Measurements from ENCODE around the gene DCAF16. TPM values are rescaled to one million over a fixed set of nuclear protein-coding genes. Genes with fewer than 3 reads are reported as not detected.

Gene DCAF16
- total and polyA plus RNA-seq, 10 of the 15 experiments (the other 5 are each of a cell fraction or from before 2014, with no cell fraction given), result 5.8 to 48.6 (median 26.0) TPM

GRCh38 chr4:17760626-17761025 is 49.9 kb downstream of the DCAF16 start:
- Histone ChIP-seq H4K20me1 (ENCODE audit: control insufficient read depth, insufficient read depth) (no peaks in the 10 kb centered on the region), H3K4me2 (ENCODE audit: control insufficient read depth, insufficient read depth) (no peak overlapping the region), H3K4me3 (no peak overlapping the region), H2AFZ (ENCODE audit: control insufficient read depth, low read depth, low read length) (no peak overlapping the region), H3K9me3 (replicated peaks; ENCODE audit: control insufficient read depth, insufficient read depth, low read length) (no peaks in the 10 kb centered on the region), H3K9ac (ENCODE audit: control insufficient read depth, insufficient read depth, low read length) (no peak overlapping the region), H3K36me3 (ENCODE audit: control insufficient read depth in 2 of 2, insufficient read depth in 2 of 2, low read length in 1 of 2) (no peaks in the 10 kb centered on the region), H3K79me2 (ENCODE audit: control insufficient read depth, insufficient read depth, low read length) (no peaks in the 10 kb centered on the region), H3K4me1 (ENCODE audit: control insufficient read depth, insufficient read depth, low read length) (no peaks in the 10 kb centered on the region), H3K27me3 (replicated peaks in 1 of 2; ENCODE audit: control insufficient read depth in 2 of 2, insufficient read depth in 2 of 2, low read length in 1 of 2) (no peaks in the 10 kb centered on the region; a peak in 1 of 4 replicates), H3K27ac (ENCODE audit: control insufficient read depth, insufficient read depth) (no peak overlapping the region)
- 72% methylated on average over 6 of the region's 6 CpGs for WGBS (ENCODE audit: insufficient coverage, insufficient replicate concordance, low lambda C conversion rate, missing lambda C conversion rate)
- TF ChIP-seq EP300 (IDR thresholded peaks at IDR 0.05; ENCODE audit: borderline replicate concordance in 1 of 2, control insufficient read depth in 1 of 2, low read depth in 2 of 2, low read length in 2 of 2), result no peak
- TF ChIP-seq CREB1 (IDR thresholded peaks at IDR 0.05; ENCODE audit: low read depth), result no peak
- no peak for TF ChIP-seq SMC3 (IDR thresholded peaks at IDR 0.05; ENCODE audit: borderline replicate concordance, low read length)
- TF ChIP-seq USF2 (IDR thresholded peaks at IDR 0.05; ENCODE audit: borderline replicate concordance, low read depth, low read length), result no peak
- no peak for TF ChIP-seq FOXK2 (IDR thresholded peaks at IDR 0.05)
- no peak for TF ChIP-seq RELA (IDR thresholded peaks at IDR 0.05; ENCODE audit: borderline replicate concordance, partially characterized antibody)
- TF ChIP-seq MYB (IDR thresholded peaks at IDR 0.05; ENCODE audit: borderline replicate concordance, low read depth, low read length), result no peak
- no peak for TF ChIP-seq HDAC2 (IDR thresholded peaks at IDR 0.05)
- TF ChIP-seq, protein P1, sequence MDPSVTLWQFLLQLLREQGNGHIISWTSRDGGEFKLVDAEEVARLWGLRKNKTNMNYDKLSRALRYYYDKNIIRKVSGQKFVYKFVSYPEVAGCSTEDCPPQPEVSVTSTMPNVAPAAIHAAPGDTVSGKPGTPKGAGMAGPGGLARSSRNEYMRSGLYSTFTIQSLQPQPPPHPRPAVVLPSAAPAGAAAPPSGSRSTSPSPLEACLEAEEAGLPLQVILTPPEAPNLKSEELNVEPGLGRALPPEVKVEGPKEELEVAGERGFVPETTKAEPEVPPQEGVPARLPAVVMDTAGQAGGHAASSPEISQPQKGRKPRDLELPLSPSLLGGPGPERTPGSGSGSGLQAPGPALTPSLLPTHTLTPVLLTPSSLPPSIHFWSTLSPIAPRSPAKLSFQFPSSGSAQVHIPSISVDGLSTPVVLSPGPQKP (IDR thresholded peaks at IDR 0.05; ENCODE audit: low read depth, low read length), result no peak
- no peak for TF ChIP-seq MEF2A (IDR thresholded peaks at IDR 0.05; ENCODE audit: insufficient read depth, low read depth, low read length)
- TF ChIP-seq CEBPB (IDR thresholded peaks at IDR 0.05; ENCODE audit: borderline replicate concordance in 1 of 2, low read depth in 2 of 2, low read length in 2 of 2), result no peak
- TF ChIP-seq ZSCAN29 (IDR thresholded peaks at IDR 0.05), result no peak
- no peak for TF ChIP-seq KDM1A (IDR thresholded peaks at IDR 0.05; ENCODE audit: borderline replicate concordance)
- TF ChIP-seq ZNF384 (IDR thresholded peaks at IDR 0.05; ENCODE audit: borderline replicate concordance, low read depth, low read length), result no peak
- TF ChIP-seq RUNX3 (IDR thresholded peaks at IDR 0.05; ENCODE audit: low read length), result no peak
- no peak for TF ChIP-seq HDGF (IDR thresholded peaks at IDR 0.05)
- TF ChIP-seq MEF2B (IDR thresholded peaks at IDR 0.05; ENCODE audit: partially characterized antibody, poor library complexity, severe bottlenecking), result no peak
- no peak for TF ChIP-seq TCF7 (IDR thresholded peaks at IDR 0.05; ENCODE audit: borderline replicate concordance)
- intact Hi-C loops (cut with micrococcal nuclease; ENCODE audit: unreplicated experiment) (loop anchor here (5.0 kb wide), 2 partner anchors 47 to 832 kb away; no protein-coding TSS in a partner anchor), in situ Hi-C loops (cut with MboI) (no loop called here)
- CTCF ChIA-PET, result no interaction called here
- SMC1A ChIA-PET (ENCODE audit: uncharacterized antibody, unreplicated experiment), result no interaction called here
- no peak for DNase-seq (ENCODE audit: low read depth, low spot score)
- POLR2A ChIA-PET, result no interaction called here
- ATAC-seq, result no peak
- FAIRE-seq, result no peak
- BruUV-seq (replicated peaks), result no TSS peak
- RAD21 ChIA-PET (ENCODE audit: unreplicated experiment), result no interaction called here

Measured in GM12878 (cell line).